SU-DHL-6 (cell line): ENCODE results near the gene ERMN.

Experiments used
- H2AFZ ChIP-seq: fragments of 200-600 bp; sonication (generic); 2 replicates; pipeline ENCODE4 v1.6.1; 2014; ENCODE audit warnings: low read depth, mild to moderate bottlenecking, moderate library complexity, mixed read lengths, antibody characterized with exemption, low read length; ENCODE audit not compliant: severe bottlenecking
- H3F3A ChIP-seq: fragments of 200-600 bp; shearing (Covaris generic); 2 replicates; pipeline ENCODE4 v1.6.0; 2016; ENCODE audit warnings: antibody characterized with exemption, mild to moderate bottlenecking; ENCODE audit not compliant: insufficient read depth
- H3K27ac ChIP-seq: fragments of 200-600 bp; sonication (generic); 2 replicates; pipeline ENCODE4 v1.5.1; 2016; ENCODE audit warnings: low read depth, mild to moderate bottlenecking, low read length, moderate library complexity, mixed read lengths
- H3K27me3 ChIP-seq: fragments of 200-600 bp; sonication (generic), shearing (Covaris generic); 2 replicates; pipeline ENCODE4 v1.6.0; 2014; ENCODE audit warnings: mild to moderate bottlenecking, low read length
- H3K36me3 ChIP-seq: fragments of 200-600 bp; sonication (generic); 2 replicates; pipeline ENCODE4 v1.6.1; 2014; ENCODE audit warnings: mild to moderate bottlenecking, low read length, mixed read lengths
- H3K4me2 ChIP-seq: fragments of 300-600, 200-600 bp; shearing (Covaris generic), sonication (generic); 2 replicates; pipeline ENCODE4 v1.6.0; 2014; ENCODE audit warnings: low read length, low read depth, mild to moderate bottlenecking; ENCODE audit not compliant: poor library complexity, severe bottlenecking
- H3K4me3 ChIP-seq: fragments of 200-600 bp; sonication (generic); 2 replicates; pipeline ENCODE4 v1.5.1; 2014; ENCODE audit warnings: antibody characterized with exemption, low read length, mild to moderate bottlenecking, mixed read lengths; ENCODE audit not compliant: insufficient read depth, poor library complexity, severe bottlenecking
- H3K79me2 ChIP-seq: fragments of 200-600 bp; sonication (generic); 2 replicates; pipeline ENCODE4 v1.6.1; 2014; ENCODE audit warnings: mild to moderate bottlenecking, low read length, moderate library complexity; ENCODE audit not compliant: insufficient read depth
- H3K9ac ChIP-seq: fragments of 200-600 bp; sonication (generic); 2 replicates; pipeline ENCODE4 v1.7.0; 2014; ENCODE audit warnings: mild to moderate bottlenecking, low read length
- H3K9me2 ChIP-seq: fragments of 200-600 bp; sonication (generic); replicated peaks from 2 replicates; pipeline ENCODE4 v1.6.1; 2014; ENCODE audit warnings: low read length; ENCODE audit not compliant: insufficient read depth
- H3K9me3 ChIP-seq: fragments of 200-600 bp; sonication (generic); 2 replicates; pipeline ENCODE4 v1.6.1; 2014; ENCODE audit warnings: low read length, mixed read lengths; ENCODE audit not compliant: insufficient read depth
- H4K20me1 ChIP-seq: fragments of 200-600 bp; sonication (generic); 2 replicates; pipeline ENCODE4 v1.6.1; 2014; ENCODE audit warnings: low read depth, mild to moderate bottlenecking, antibody characterized with exemption, low read length, moderate library complexity, mixed read lengths
- CTCF ChIP-seq: fragments of 200-600 bp; sonication (generic); IDR thresholded peaks from one replicate; pipeline ENCODE4 v1.5.1; 2017; ENCODE audit warnings: antibody characterized with exemption, mild to moderate bottlenecking, low read length, moderate library complexity; ENCODE audit not compliant: insufficient read depth, poor library complexity, severe bottlenecking
- EZH2phosphoT487 ChIP-seq: fragments of 200-600 bp; sonication (generic), shearing (Covaris generic); conservative IDR thresholded peaks from 2 replicates; pipeline ENCODE4 v1.6.1; 2018; ENCODE audit warnings: mild to moderate bottlenecking, antibody characterized with exemption, low read length, moderate library complexity, mixed read lengths

The ERMN gene

GRCh38 chr2:157309878-157310277 lies 15.7 kb downstream of the ERMN start:
- no peak overlapping the region for H2AFZ ChIP-seq
- H3K79me2 ChIP-seq: no peaks in the 10 kb centered on the region
- H4K20me1 ChIP-seq: no peaks in the 10 kb centered on the region
- H3K4me2 ChIP-seq: no peak overlapping the region
- H3K36me3 ChIP-seq: no peaks in the 10 kb centered on the region
- no peak overlapping the region for H3K27ac ChIP-seq
- H3K4me3 ChIP-seq: no peak overlapping the region
- H3K9me3 ChIP-seq: no peaks in the 10 kb centered on the region
- no peaks in the 10 kb centered on the region for H3F3A ChIP-seq
- TF ChIP-seq CTCF (no peak), EZH2phosphoT487 (no peak)
- H3K9me2 ChIP-seq: no peaks in the 10 kb centered on the region
- H3K9ac ChIP-seq: no peak overlapping the region
- no peaks in the 10 kb centered on the region for H3K27me3 ChIP-seq

GRCh38 chr2:157307021-157307420 lies 18.6 kb downstream of the ERMN start:
- no peak overlapping the region for H3K9ac ChIP-seq
- H3K27me3 ChIP-seq: no peaks in the 10 kb centered on the region
- H3K9me3 ChIP-seq: no peaks in the 10 kb centered on the region
- no peaks in the 10 kb centered on the region for H3F3A ChIP-seq
- H3K27ac ChIP-seq: no peak overlapping the region
- TF ChIP-seq CTCF (no peak), EZH2phosphoT487 (no peak)
- H3K36me3 ChIP-seq: no peaks in the 10 kb centered on the region
- H4K20me1 ChIP-seq: no peaks in the 10 kb centered on the region
- no peaks in the 10 kb centered on the region for H3K79me2 ChIP-seq
- H3K4me3 ChIP-seq: no peak overlapping the region
- H3K4me2 ChIP-seq: no peak overlapping the region
- H3K9me2 ChIP-seq: no peaks in the 10 kb centered on the region
- H2AFZ ChIP-seq: no peak overlapping the region

GRCh38 chr2:157305723-157306110 lies 19.9 kb downstream of the ERMN start:
- Histone ChIP-seq H3K27me3 (no peaks in the 10 kb centered on the region), H3K27ac (no peak overlapping the region), H3K9me3 (no peaks in the 10 kb centered on the region), H3K4me2 (no peak overlapping the region), H3K9ac (no peak overlapping the region), H3K36me3 (no peaks in the 10 kb centered on the region), H3K4me3 (no peak overlapping the region), H2AFZ (no peak overlapping the region), H3K9me2 (no peaks in the 10 kb centered on the region), H3F3A (no peaks in the 10 kb centered on the region), H3K79me2 (no peaks in the 10 kb centered on the region), H4K20me1 (no peaks in the 10 kb centered on the region)
- no peak for TF ChIP-seq EZH2phosphoT487
- TF ChIP-seq CTCF: no peak
